Raji (cell line): ENCODE measurements around the gene AKR1D1.

Experiments
- POLR2A ChIP-seq: IDR thresholded peaks from 2 replicates; pipeline ENCODE4 v1.6.1; 2011; ENCODE audit warnings: low read depth, low read length, control low read depth; ENCODE audit not compliant: insufficient read depth

AKR1D1 gene

GRCh38 chr7:138142583-138143201, 66.4 kb downstream of the AKR1D1 start:
- no peak for TF ChIP-seq POLR2A

GRCh38 chr7:138144958-138145357, 68.7 kb downstream of the AKR1D1 start:
- no peak for TF ChIP-seq POLR2A

- no peak for TF ChIP-seq POLR2A
These were observed 75.7 kb downstream of the AKR1D1 start for GRCh38 chr7:138151731-138152577.

GRCh38 chr7:138154661-138155060, 78.4 kb downstream of the AKR1D1 start:
- no peak for TF ChIP-seq POLR2A

- no peak for TF ChIP-seq POLR2A
These were observed 81.4 kb downstream of the AKR1D1 start for GRCh38 chr7:138157702-138158101.

GRCh38 chr7:138158739-138159528, 82.7 kb downstream of the AKR1D1 start:
- no peak for TF ChIP-seq POLR2A

GRCh38 chr7:138161600-138162081, 85.4 kb downstream of the AKR1D1 start:
- TF ChIP-seq POLR2A = no peak

GRCh38 chr7:138162236-138162635, 86.0 kb downstream of the AKR1D1 start:
- no peak for TF ChIP-seq POLR2A

- TF ChIP-seq POLR2A = no peak
These were observed 87.5 kb downstream of the AKR1D1 start for GRCh38 chr7:138163800-138164199.

- no peak for TF ChIP-seq POLR2A
These were observed 88.5 kb downstream of the AKR1D1 start for GRCh38 chr7:138164804-138165203.

- no peak for TF ChIP-seq POLR2A
These were observed 90.4 kb downstream of the AKR1D1 start for GRCh38 chr7:138166681-138167080.

- TF ChIP-seq POLR2A = no peak
These were observed 91.0 kb downstream of the AKR1D1 start for GRCh38 chr7:138167222-138167621.

- no peak for TF ChIP-seq POLR2A
These were observed 91.6 kb downstream of the AKR1D1 start for GRCh38 chr7:138167869-138168296.
